Amygdala (tissue), 56 donors: ENCODE measurements around the gene PNMA3.
"Not testable (repeated sequence)": the region's sequence is repeated elsewhere in the genome, so short reads cannot be mapped to it uniquely, and the experiment has no call there.

Source experiments
- DNase-seq, 56 donors: peaks; one replicate each; lab custom pipeline; 2025; lab: John Stamatoyannopoulos, UW

The PNMA3 gene

GRCh38 chrX:153073331-153073730, 17.1 kb downstream of the PNMA3 start:
- DNase-seq = not testable (repeated sequence)

- DNase-seq = no peak
These were observed 18.1 kb downstream of the PNMA3 start for GRCh38 chrX:153074262-153074899.

DNA sequence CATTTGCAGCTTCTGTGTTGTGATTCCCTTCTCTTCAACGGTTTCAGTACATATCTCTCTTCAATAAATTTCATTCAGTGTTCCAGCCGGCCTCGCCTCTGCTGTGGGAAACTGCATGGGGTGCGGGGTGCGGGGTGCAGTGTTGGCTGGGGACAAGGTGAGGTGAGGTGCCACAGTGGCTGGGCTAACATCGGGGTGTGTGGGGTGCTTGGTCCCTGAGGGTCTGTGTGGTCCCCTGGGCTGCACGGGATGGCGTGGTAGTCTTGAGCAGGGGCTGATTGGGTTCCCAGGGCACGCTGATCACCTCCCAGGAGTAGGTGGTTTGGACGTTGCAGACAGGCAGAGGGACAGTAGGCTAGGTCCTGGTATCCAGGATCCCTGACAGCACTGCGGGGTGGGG, 18.7 kb downstream of the PNMA3 start:
- no peak for DNase-seq

DNA sequence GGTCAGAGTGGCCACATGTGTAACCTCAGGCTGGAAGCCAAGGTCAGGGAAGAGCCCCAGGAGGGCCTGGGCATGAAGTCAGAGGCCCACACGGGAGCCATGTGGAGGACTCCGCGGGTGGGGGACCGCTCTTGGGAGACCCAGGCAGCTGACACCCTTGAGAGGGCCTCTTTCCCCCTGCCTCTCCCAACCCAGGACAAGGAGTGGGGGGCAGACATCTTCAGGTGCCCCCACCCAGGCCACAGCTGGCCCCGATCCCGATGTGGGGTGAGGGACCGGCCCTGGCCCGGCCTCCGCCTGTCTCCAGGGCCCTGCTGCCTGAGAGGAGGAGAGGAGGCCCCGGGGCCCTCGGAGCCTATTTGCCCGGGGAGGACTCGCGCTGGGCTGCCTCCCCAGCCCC, 19.1 kb downstream of the PNMA3 start:
- DNase-seq = no peak

GRCh38 chrX:153077437-153078135, 21.3 kb downstream of the PNMA3 start:
- DNase-seq = not testable (repeated sequence)

- DNase-seq = not testable (repeated sequence)
These were observed 27.1 kb downstream of the PNMA3 start for GRCh38 chrX:153083238-153083923.

DNA sequence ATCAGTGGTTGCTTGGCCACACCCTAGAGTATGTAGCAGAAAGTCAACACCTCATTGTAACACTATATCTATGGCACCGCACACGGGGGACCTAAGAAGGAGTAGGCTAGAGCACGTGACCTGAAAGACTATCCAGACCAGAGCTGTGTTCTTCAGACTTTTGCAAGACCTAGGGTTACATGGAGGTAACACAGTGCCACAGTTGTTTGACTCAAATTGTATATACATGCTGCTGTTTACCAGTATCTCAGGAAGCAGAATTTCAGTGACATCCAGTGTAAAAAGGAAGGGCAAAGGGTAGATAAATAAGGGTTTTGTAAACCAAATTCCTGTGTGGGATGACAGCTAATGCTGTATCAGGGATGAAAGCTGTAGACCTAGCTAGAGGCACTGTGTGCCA, 46.1 kb downstream of the PNMA3 start:
- DNase-seq = no peak

DNA sequence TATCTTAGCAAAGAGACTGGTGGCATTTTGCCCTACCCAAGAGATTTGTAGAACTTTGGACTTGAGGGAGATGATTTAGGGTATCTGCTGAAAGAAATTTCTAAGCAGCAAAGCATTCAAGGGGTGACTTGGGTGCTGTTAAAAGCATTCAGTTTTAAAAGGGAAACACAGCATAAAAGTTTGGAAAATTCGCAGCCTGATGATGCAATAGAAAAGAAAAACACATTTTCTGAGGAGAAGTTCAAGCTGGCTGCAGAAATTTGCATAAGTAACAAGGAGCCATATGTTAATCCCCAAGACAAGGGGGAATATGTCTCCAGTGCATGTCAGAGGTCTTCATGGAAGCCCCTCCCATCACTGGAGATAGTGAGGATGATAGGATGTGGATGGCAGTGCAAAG, 48.7 kb downstream of the PNMA3 start:
- not testable (repeated sequence) for DNase-seq

DNA sequence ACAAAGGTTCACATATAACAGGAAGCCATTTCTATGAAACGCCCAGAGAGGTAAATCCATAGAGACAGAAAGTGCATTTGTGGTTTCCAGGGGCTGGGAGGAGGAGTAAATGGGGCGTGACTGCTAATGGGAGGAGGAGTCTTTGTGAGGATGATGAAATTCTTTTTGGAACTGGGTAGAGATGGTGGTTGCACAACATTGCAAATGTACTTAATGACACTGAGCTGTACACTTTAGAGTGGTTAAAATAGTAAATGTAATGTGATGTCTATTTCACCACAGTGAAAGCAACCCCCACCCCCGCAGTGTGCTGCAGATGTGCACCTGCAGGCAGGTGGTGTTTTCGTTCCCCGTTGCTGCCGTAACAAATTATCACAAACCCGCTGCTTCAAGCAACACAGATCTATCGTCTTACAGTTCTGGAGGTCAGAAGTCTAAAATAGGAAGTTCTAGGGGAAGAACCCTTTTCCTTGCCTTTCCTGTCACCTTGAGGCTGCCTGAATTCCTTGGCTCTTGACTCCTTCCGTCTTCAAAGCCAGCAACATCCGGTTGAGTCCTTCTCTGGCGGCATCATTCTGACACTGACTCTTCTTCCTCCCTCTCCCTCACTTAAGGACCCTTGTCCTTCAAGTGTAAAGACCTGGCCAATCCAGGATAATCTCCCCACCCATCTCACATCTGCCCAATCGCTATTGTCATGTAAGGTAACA, 50.0 kb downstream of the PNMA3 start:
- DNase-seq = not testable (repeated sequence)
